Endothelial cell of umbilical vein (primary cell): ENCODE data around the gene ABCC2. TPM values are rescaled to one million over a fixed set of nuclear protein-coding genes. Genes with fewer than 3 reads are reported as not detected.

Experiments used
- BruUV-seq: library from RNA; stranded (reverse); fragments of 400-500 nt; replicated peaks from 2 replicates; lab custom pipeline; 2021; lab: Mats Ljungman, UMichigan
- CTCF ChIA-PET: fragments of 300-600, 350-600 bp; sonication (Branson Sonifier 250); formaldehyde crosslinking; loops from one replicate; lab custom pipeline; 2021; ENCODE audit warnings: antibody characterized with exemption, inconsistent platforms; lab: Charles Lee
- POLR2A ChIA-PET: fragments of 300-600, 350-600 bp; sonication (Branson Sonifier 250); formaldehyde crosslinking; loops from one replicate; lab custom pipeline; 2021; ENCODE audit warnings: antibody characterized with exemption, inconsistent platforms; lab: Charles Lee
- DNase-seq: peaks from one replicate; pipeline ENCODE4 v3.0.0-alpha.2; 2011; ENCODE audit warnings: low read depth, low spot score
- FAIRE-seq: peaks from 2 replicates; lab custom pipeline; 2011; peaks lifted over from hg19 to GRCh38; lab: Jason Lieb, UNC
- H2AFZ ChIP-seq: 2 replicates; pipeline ENCODE4 v1.6.0; 2012; ENCODE audit warnings: low read depth, low read length, control low read depth, inconsistent platforms
- H3K27ac ChIP-seq: 2 replicates; pipeline ENCODE4 v1.5.1; 2011; ENCODE audit warnings: low read depth, mild to moderate bottlenecking, control low read depth, low read length, moderate library complexity; ENCODE audit not compliant: insufficient read depth
- H3K27me3 ChIP-seq, 2 experiments: 2 replicates each; pipeline versions ENCODE4 v1.6.0 to v1.6.1; 2011; ENCODE audit warnings: low read length in 2 of 2, mixed read lengths in 1 of 2; ENCODE audit not compliant: control insufficient read depth in 2 of 2, insufficient read depth in 2 of 2
- H3K36me3 ChIP-seq, 2 experiments: 2 replicates in 1 of 2; 3 replicates in 1 of 2; pipeline ENCODE4 v1.5.1; 2011; ENCODE audit warnings: low read length in 2 of 2, mild to moderate bottlenecking in 1 of 2, moderate library complexity in 1 of 2; ENCODE audit not compliant: control insufficient read depth in 2 of 2, insufficient read depth in 2 of 2; ENCODE audit errors: extremely low read depth in 1 of 2
- H3K4me1 ChIP-seq: 3 replicates; pipeline ENCODE4 v1.5.1; 2011; ENCODE audit warnings: mild to moderate bottlenecking, low read length; ENCODE audit not compliant: control insufficient read depth, insufficient read depth; ENCODE audit errors: extremely low read depth
- H3K4me2 ChIP-seq: 2 replicates; pipeline ENCODE4 v1.6.1; 2011; ENCODE audit warnings: low read length, control low read depth, mixed read lengths; ENCODE audit not compliant: insufficient read depth
- H3K4me3 ChIP-seq, 3 experiments: fragments of 200-600 bp in 1 of 3; sonication (generic), shearing (Covaris generic) in 1 of 3; replicated peaks in 1 of 3; 2 replicates each; pipeline ENCODE4 v1.5.1; 2011 to 2016; ENCODE audit warnings: control low read depth in 3 of 3, low read length in 3 of 3, mild to moderate bottlenecking in 2 of 3, inconsistent platforms in 1 of 3, low read depth in 1 of 3, moderate library complexity in 1 of 3; ENCODE audit not compliant: insufficient read depth in 1 of 3
- H3K79me2 ChIP-seq: 2 replicates; pipeline ENCODE4 v1.6.0; 2012; ENCODE audit warnings: low read length, inconsistent platforms; ENCODE audit not compliant: control insufficient read depth, insufficient read depth
- H3K9ac ChIP-seq: replicated peaks from 2 replicates; pipeline ENCODE3; 2011; ENCODE audit warnings: low read length, control low read depth; ENCODE audit not compliant: insufficient read depth; ENCODE audit errors: extremely low read depth
- H3K9me1 ChIP-seq: replicated peaks from 3 replicates; pipeline ENCODE4 v1.6.0; 2011; ENCODE audit warnings: mild to moderate bottlenecking, low read length; ENCODE audit not compliant: control insufficient read depth, insufficient read depth; ENCODE audit errors: extremely low read depth
- H3K9me3 ChIP-seq: replicated peaks from 2 replicates; pipeline ENCODE4 v1.5.1; 2012; ENCODE audit warnings: low read length, inconsistent platforms; ENCODE audit not compliant: control insufficient read depth, insufficient read depth
- H4K20me1 ChIP-seq: replicated peaks from 2 replicates; pipeline ENCODE3; 2011; ENCODE audit warnings: mild to moderate bottlenecking, low read length; ENCODE audit not compliant: control insufficient read depth, insufficient read depth; ENCODE audit errors: extremely low read depth
- CTCF ChIP-seq, 2 donors: IDR thresholded peaks; 1 replicate in 1 of 2; 2 replicates in 1 of 2; pipeline ENCODE4 v1.5.1; 2011; ENCODE audit warnings: low read length in 2 of 2, mild to moderate bottlenecking in 2 of 2, moderate library complexity in 2 of 2, control low read depth in 1 of 2, inconsistent platforms in 1 of 2, low read depth in 1 of 2; ENCODE audit not compliant: insufficient read depth in 1 of 2; ENCODE audit errors: extremely low read depth in 1 of 2
- EZH2 ChIP-seq: IDR thresholded peaks from 2 replicates; pipeline ENCODE4 v1.6.1; 2012; ENCODE audit warnings: borderline replicate concordance, low read depth, mild to moderate bottlenecking, moderate library complexity, low read length, inconsistent platforms; ENCODE audit not compliant: severe bottlenecking
- FOS ChIP-seq: IDR thresholded peaks from 2 replicates; pipeline ENCODE4 v1.6.1; 2011; ENCODE audit warnings: mild to moderate bottlenecking, low read length, moderate library complexity, borderline replicate concordance; ENCODE audit not compliant: insufficient read depth
- GATA2 ChIP-seq: IDR thresholded peaks from 2 replicates; pipeline ENCODE4 v1.7.0; 2011; ENCODE audit warnings: low read depth, mild to moderate bottlenecking, moderate library complexity, mixed read lengths, low read length; ENCODE audit not compliant: insufficient read length, insufficient read depth
- JUN ChIP-seq: IDR thresholded peaks from 2 replicates; pipeline ENCODE4 v1.6.1; 2011; ENCODE audit warnings: borderline replicate concordance, low read depth; ENCODE audit not compliant: insufficient read length, insufficient read depth
- MYC ChIP-seq: IDR thresholded peaks from one replicate; pipeline ENCODE4 v1.6.1; 2011; ENCODE audit warnings: mild to moderate bottlenecking, low read depth, low read length
- POLR2A ChIP-seq: IDR thresholded peaks from 2 replicates; pipeline ENCODE4 v1.6.1; 2012; ENCODE audit warnings: low read depth, mild to moderate bottlenecking, control low read depth, low read length
- POLR2AphosphoS5 ChIP-seq: IDR thresholded peaks from 2 replicates; pipeline ENCODE4 v1.6.1; 2012; ENCODE audit warnings: low read depth, mild to moderate bottlenecking, control low read depth, low read length, moderate library complexity; ENCODE audit not compliant: insufficient read depth
- dilution Hi-C: fragments of 300-500 bp; cut with MboI; formaldehyde crosslinking; loops from one replicate; pipeline ENCODE4 v1.15.0; 2019; ENCODE audit warnings: low sequenced_read_pairs; ENCODE audit not compliant: extremely low pct_ligation_motif_present
- intact Hi-C: fragments of 100-400 bp; cut with micrococcal nuclease; formaldehyde crosslinking; loops from one replicate; pipeline ENCODE4 v1.10.0; 2022
- polyA plus RNA-seq, 4 experiments: library from polyadenylated mRNA; depleted of rRNA in 3 of 4; stranded (reverse) in 3 of 4; unstranded in 1 of 4; fragments of >200 nt; gene quantifications; 2 replicates each; pipeline versions ENCODE4 v1.2.1 to v1.2.3, GENCODE V29; 2011 to 2012; ENCODE audit warnings: missing spikeins in 1 of 4
- total RNA-seq: library from RNA; stranded (reverse); gene quantifications from 2 replicates; pipeline ENCODE4 v1.2.3, GENCODE V29; 2021
- TF ChIP-seq, protein P1 (sequence below): IDR thresholded peaks from 2 replicates; pipeline ENCODE4 v1.6.1; 2011; ENCODE audit not compliant: insufficient read depth, insufficient read length

Gene ABCC2
- total and polyA plus RNA-seq, 2 donors (not counting 3 experiments of a cell fraction or from before 2014, with no cell fraction given), result 1.5 to 3.3 TPM

DNA sequence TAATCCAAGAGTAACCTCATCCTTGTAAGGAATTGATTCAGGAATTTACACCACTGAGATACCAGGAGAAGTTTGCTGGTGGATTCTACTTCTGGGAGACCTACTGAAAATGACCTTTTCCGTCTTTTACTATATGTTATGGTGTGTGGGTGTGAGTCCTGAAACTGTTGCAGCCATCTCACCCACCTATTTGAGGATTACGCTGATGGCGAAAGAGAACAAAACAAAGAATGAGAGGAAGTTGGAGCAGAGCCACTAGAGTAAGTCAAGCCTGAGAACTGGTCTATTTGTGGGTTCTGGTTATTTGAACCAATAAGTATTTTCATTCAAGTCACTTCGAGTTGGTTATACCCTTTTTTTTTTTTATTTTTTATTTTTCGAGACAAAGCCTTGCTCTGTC, 12.7 kb upstream of the ABCC2 start:
- H3K9ac ChIP-seq, result no peak overlapping the region
- intact Hi-C loops (no loop called here), dilution Hi-C loops (no loop called here)
- ChIA-PET POLR2A (no interaction called here), CTCF (interaction anchor here (0.8 to 2.1 kb wide), 4 partner anchors 10 to 76 kb away, joined by 3 to 8 read pairs (median 5); no protein-coding TSS in a partner anchor)
- H2AFZ ChIP-seq, result no peak overlapping the region
- FAIRE-seq, result no peak
- TF ChIP-seq GATA2 (no peak), CTCF (IDR thresholded peaks at IDR 0.05; ENCODE audit: extremely low read depth in 1 of 2, insufficient read depth in 1 of 2, low read depth in 1 of 2, low read length in 2 of 2) (no peak), JUN (no peak), MYC (no peak), POLR2AphosphoS5 (no peak), EZH2 (no peak), POLR2A (no peak), FOS (no peak)
- TF ChIP-seq, protein P1, sequence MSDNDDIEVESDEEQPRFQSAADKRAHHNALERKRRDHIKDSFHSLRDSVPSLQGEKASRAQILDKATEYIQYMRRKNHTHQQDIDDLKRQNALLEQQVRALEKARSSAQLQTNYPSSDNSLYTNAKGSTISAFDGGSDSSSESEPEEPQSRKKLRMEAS, result no peak
- H3K27me3 ChIP-seq, result no peaks in the 10 kb centered on the region
- no peaks in the 10 kb centered on the region for H4K20me1 ChIP-seq
- no peaks in the 10 kb centered on the region for H3K79me2 ChIP-seq
- no peaks in the 10 kb centered on the region for H3K9me3 ChIP-seq
- H3K9me1 ChIP-seq, result no peaks in the 10 kb centered on the region
- no peak overlapping the region for H3K4me2 ChIP-seq
- peak; percentile 15 for DNase-seq
- H3K36me3 ChIP-seq, result no peaks in the 10 kb centered on the region
- BruUV-seq, result no TSS peak
- H3K4me3 ChIP-seq, result no peak overlapping the region
- H3K4me1 ChIP-seq, result no peaks in the 10 kb centered on the region
- no peak overlapping the region for H3K27ac ChIP-seq
